22Rv1 (cell line): ENCODE measurements around the gene DRAXIN.

ENCODE experiments used
- ZFX ChIP-seq: fragments of 450-650 bp; IDR thresholded peaks from 2 replicates; pipeline ENCODE4 v1.6.1; 2017; ENCODE audit warnings: antibody characterized with exemption, borderline replicate concordance
- TF ChIP-seq, protein P1 (sequence below): fragments of 450-650 bp; IDR thresholded peaks from 2 replicates; pipeline ENCODE4 v1.5.1; 2017; ENCODE audit warnings: mild to moderate bottlenecking

GRCh38 chr1:11681071-11681771, 10.3 kb upstream of the DRAXIN start, which contains the start of gene MAD2L2:
- TF ChIP-seq, protein P1, sequence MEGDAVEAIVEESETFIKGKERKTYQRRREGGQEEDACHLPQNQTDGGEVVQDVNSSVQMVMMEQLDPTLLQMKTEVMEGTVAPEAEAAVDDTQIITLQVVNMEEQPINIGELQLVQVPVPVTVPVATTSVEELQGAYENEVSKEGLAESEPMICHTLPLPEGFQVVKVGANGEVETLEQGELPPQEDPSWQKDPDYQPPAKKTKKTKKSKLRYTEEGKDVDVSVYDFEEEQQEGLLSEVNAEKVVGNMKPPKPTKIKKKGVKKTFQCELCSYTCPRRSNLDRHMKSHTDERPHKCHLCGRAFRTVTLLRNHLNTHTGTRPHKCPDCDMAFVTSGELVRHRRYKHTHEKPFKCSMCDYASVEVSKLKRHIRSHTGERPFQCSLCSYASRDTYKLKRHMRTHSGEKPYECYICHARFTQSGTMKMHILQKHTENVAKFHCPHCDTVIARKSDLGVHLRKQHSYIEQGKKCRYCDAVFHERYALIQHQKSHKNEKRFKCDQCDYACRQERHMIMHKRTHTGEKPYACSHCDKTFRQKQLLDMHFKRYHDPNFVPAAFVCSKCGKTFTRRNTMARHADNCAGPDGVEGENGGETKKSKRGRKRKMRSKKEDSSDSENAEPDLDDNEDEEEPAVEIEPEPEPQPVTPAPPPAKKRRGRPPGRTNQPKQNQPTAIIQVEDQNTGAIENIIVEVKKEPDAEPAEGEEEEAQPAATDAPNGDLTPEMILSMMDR: no peak
- TF ChIP-seq ZFX: no peak
